NCI-H345 treated with DMSO at 0.1 percent for 48 hours (cell line): ENCODE measurements around the gene PROX2.

Experiments used
- DNase-seq: peaks from one replicate; lab custom pipeline; 2025; ENCODE audit not compliant: unreplicated experiment; lab: John Stamatoyannopoulos, UW

Gene PROX2, protein sequence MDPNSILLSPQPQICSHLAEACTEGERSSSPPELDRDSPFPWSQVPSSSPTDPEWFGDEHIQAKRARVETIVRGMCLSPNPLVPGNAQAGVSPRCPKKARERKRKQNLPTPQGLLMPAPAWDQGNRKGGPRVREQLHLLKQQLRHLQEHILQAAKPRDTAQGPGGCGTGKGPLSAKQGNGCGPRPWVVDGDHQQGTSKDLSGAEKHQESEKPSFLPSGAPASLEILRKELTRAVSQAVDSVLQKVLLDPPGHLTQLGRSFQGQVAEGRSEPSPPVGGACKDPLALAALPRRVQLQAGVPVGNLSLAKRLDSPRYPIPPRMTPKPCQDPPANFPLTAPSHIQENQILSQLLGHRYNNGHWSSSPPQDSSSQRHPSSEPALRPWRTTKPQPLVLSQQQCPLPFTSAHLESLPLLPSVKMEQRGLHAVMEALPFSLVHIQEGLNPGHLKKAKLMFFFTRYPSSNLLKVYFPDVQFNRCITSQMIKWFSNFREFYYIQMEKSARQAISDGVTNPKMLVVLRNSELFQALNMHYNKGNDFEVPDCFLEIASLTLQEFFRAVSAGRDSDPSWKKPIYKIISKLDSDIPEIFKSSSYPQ

DNA sequence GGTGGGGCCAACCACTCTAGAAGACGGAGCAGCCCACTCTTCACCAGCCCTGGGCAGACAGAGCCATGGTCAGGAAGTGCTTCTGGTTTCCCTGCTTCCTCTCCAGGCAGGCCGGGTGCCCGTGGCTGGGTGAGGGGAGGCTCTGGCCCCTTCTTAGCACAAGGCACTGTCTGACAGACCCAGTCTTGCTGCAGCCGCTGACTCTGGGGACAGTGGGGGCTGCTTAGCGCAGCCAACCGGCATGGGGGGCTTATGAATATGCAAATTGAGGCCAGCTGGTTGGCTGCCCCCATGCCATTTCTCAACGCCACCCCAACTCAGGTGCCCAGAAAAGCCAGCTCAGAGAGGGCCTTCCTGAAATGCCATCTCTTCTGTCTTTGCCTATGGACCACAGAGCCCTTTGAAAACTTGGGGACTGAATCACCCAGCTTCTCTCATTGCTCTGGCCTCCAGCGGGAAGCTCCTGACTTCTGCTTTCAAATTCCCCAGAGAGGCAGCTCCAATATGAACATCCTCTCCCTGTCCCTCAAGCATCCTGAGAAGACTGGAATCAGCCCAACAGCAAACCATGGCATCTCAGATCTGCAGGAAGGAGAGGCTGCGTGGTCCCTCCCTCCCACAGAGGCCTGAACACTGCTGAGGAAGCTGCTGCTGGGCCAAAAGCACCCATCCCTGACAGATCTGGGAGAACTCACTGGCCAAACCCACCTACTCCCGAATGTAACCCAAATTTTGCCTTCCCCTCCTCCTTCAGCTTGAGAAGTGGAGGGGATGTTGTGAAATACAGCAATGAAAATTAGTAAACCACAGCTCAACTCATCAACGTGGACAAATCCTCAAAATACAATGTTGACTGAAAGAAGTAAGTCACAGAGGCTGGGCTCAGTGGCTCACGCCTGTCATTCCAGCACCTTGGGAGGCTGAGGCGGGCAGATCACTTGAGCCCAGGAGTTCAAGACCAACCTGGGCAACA, at the start of gene PROX2:
Gene PROX2, minus strand, starts transcription at position 205 of the 973 bp plus-strand sequence. CDS start 12,311 bp downstream, outside the sequence.
- DNase-seq = no peak

DNA sequence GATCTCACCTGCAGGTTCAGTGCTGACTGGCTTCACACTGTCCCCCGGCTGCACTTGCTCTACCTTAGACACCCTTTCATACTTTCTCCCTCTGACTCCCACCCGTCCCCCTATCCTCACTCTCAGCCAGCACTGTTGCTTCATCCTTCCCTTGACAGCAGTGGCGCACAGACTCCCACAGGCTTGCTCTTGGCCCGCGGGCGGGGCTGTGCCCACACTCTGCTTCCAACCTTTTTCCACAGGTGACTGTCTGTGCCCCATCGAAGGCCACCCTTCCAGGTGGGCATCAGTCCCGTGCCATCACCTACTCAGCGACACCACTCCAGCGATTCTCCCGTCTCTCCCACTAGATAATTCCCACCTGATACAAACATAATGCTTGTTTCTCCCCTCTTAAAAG, 48.1 kb upstream of the PROX2 start:
- no peak for DNase-seq

DNA sequence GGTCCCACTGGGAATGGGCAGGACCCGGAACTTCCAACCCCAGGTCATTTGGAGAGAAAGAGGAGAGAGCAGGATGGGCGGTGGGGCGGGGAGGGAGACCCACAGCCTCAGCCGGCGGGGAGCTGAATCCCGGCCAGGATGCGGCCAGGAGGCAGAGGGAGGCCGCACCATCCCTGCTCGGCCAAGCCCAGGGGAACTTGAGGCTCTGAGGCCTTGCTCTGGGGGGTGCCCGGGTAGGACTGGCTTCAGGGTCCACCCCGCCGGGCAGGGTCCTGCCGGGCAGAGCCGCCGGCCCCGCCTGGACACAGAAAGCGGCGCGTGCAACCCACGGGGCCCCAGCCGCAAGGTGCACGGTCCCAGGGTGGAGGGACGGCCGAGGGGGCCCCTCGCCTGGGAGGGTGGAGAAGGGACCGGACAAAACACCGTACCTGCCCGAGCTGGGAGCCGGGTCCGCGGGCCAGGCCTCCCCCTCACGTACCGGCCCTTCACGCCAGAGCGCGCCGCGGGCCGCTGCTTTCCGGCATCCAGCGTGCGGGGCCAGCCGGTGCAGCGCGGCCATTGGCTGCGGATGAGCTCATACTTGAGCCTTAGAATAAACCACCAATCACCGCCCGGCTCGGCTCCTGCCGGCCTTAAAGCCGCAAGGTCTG, 46.9 kb upstream of the PROX2 start, which contains the start of gene RPS6KL1:
Gene RPS6KL1, minus strand, starts transcription at position 509 of the 650 bp plus-strand sequence. CDS start 1,719 bp downstream, outside the sequence.
- DNase-seq = peak; percentile 78

DNA sequence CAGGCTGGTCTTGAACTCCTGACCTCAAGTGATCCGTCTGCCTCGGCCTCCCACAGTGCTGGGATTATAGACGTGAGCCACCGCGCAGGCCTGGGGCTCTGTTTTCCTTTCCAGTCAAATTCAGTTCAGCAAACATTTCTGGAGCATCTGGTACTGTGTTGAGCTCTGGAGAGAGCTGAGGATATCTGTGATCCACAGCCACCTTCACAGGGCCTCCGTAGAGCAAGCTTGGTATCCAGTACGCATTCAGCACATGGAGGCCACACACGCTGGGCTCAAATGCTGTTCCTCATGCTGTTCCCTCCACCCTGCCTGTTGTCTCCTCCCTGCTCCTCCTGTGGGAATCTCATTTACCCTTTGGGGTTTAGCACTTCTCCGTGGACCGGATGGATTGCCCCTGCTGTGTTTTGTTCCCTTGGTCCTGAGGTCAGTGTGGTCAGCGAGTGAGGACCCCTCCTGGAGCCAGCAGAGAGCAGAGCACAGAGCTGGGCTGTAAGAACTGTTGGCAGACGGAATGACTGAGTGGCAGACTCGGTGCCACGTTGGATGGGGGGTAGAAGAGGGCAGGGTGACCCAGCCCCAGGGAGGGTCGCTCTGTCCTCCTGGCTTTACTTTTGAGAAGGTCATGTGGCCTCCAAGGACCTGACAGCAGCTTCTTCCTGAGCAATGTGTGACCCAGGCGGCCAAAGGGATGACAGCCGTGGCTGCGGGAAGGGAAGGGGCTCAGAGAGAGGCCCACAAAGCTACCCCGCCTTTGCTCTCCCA, 46.2 kb upstream of the PROX2 start:
- no peak for DNase-seq

DNA sequence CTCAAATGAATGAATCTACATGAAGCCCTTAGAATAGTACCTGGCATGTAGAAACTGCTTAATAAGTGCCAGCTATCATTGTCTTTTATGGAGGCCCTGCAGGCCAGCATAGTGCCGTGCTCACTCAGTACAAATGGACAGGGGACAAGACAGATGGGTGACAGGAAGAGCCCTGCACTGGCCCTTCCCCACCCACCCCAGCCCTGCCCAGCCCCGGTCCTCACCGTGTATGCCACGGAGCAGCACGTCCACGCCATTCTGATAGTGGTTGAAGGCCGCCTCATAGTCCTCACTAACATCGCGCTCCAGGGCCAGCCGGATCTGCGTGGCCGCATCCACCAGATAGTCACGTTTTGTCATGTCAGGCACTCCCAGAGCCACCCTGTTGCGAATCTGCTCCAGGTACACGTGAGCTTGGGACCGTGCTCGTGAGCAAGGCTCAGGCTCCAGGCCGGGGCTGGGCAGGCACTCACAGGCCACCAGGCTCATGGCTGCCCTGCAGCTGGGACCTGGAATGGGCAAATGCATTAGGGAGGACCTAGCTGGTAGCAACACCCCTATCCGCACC, 45.2 kb upstream of the PROX2 start:
- no peak for DNase-seq

DNA sequence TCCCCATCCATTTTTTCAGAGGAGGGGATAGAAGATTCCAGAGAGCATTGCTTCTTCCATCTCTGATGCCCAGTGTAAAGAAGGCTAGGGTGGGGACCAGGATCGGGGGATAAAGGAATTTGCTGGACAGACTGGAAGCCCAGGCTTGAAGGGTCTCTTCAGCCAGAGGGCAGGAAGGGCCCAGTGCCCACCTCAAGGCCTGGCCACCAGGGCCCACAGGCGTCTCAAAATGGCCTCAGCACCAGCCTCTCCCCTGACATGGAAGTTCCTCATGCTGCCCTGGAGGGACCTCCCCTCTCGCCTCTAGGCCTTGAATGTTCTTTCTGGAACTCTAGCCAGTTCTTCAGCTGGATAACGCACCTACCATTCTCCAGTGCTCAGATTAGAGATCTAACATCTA, 44.3 kb upstream of the PROX2 start:
- DNase-seq = no peak

DNA sequence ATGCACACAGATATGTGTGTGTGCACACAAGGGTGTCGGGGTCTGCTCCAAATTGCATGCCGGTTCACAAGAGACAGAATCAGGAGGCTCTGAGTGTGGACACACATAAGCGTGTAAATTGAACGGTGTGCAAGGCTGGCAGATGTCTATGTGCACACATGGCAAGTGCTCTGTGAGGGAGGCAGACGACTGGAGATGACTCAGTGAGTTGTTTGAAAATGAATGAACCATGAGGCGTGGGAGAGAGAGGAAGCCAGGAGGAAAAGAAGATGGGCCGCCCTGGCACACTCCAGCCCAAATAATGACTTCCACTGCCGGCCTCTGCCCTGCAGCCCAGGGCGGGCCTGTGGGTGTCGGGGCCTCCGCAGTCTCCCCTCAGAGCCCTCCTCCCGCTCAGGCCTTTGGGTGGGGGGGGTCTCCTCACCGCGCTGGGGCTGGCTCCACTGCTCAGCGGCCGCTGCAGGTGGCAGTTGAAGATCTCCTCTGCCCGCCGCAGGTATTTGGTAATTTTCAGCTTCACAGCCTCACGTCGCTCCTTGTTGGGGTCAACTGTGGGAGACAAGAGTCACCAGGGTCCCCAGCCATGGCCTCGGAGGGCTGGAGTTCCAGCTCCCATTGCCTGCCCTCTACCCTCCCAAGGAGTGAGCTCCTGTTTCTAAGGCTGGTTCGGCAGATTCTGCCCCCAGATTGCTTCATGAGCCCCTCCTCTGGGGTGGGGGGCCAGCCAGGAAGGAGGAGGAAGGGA, 43.6 kb upstream of the PROX2 start:
- no peak for DNase-seq

DNA sequence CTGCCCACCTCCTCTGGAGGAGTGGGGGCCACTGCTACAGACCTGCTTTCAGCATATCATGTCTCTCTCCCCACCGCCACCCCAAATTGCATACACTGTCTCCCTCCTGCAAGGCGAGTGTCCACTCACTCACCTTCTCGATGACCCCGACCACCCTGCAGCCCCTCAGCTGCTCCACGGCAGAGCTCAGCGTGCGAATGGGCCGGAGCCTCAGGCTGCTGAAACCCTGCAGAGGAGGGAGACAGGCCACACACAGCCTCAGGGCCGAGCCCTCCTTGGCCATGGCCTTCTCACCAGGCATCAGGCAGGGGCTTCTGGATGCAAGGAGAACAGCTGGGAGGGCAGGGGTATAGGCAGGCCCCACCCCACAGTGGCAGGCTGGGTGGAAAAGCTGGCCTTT, 42.4 kb upstream of the PROX2 start:
- no peak for DNase-seq

DNA sequence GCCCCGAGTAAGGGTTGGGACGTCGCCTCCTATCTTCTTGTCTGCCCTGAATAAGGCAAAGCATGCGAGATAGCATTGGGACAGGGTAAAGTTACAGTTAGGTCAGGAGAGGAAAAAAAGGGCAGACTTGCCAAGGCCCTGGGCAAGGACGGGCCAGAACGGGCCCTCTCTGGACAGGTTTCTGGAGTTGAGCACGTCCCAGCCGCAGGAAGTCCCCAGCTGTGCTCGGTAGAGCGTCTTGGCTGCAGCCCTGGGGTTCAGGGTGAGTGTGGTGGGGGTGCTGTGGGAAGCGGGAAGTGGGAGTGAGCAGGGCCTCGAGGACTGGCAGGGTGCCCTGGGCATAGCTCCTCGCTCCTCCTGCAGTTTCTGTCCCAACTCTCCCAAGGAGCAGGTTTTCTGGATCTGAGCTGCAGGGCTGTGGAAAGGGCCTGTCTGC, 41.7 kb upstream of the PROX2 start:
- DNase-seq = no peak

DNA sequence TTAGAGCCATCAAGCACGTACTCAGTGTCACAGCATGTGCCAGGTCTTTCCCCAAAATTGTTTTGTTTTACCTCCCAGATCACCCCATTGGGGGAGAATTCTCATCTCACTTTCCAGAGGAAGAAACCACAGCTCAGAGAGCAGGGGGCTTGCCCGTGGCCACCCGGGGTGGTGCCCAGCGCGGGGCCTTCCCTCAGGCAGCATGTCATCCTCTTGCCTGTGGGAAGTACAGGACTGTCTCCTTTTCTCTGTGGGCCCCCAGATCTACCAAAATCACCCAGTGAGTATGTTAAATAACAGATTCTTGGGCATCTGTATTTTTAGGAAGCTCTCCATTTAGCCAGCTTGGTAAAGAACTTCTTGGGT, 41.2 kb upstream of the PROX2 start:
- no peak for DNase-seq

DNA sequence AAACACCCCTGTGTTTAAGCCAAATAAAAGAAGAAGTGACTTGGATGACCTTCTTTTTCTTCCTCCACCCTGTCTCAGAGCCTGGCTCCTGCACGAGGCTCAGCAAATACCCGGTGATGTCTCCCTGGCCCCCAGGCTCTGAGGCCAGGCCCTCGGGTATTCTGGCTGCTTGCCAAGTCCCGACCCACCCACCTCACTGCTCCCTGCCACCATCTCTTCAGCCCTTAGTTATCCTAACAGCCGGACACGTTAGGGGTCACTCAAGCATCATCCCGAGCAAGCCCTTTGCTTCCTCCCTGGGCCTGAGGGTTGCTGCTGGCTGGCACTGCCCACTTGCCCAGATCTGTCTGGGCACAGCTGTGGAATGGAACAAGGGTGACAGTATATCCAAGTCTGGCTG, 39.9 kb upstream of the PROX2 start:
- no peak for DNase-seq

DNA sequence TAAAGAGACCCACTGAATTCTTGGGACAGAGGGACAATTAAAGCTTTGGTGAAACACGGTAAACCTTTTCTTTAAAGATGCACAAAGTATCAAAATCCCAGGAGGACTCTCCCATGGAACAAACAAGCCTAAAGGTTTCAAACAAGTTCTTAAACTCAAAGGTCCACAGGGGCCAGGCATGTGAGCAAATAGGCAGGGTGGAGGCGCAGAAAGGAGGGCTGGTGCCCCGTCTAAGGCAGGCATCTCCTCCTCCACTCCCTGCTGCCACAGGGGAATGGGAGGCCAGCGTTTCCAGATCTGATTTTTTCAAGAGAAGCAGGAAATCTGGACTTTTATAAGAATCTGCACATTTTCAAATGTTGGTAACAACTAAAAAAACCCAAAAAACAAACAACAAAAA, 39.5 kb upstream of the PROX2 start:
- DNase-seq = no peak

DNA sequence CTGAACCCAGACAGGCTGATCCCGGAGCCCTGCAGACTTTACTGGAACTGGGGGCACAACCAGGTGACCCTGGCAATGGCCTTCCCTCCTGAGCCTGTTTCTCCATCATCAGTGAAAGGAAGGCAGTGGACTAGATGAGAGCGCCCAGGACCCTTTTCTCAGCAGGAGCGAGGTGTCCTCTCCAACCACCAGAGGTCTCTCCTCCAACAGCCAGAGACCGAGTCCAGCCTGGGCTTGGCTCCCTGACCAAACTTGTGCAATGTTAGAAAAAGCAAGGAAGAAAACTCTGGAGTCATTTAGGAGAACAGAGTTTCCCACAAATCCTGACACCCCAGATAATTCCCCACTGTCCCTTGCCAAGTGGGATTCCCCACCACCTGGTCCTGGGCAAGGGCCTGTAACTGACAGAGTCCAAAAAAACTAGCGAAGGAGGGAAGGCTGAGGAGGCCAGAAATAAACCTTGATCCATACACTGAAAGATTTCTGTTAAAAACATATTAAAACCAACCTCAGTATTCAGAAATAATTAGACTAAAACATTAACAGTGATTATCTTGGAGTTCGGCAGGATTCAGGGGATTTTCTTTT, 38.1 kb upstream of the PROX2 start:
- DNase-seq = no peak

DNA sequence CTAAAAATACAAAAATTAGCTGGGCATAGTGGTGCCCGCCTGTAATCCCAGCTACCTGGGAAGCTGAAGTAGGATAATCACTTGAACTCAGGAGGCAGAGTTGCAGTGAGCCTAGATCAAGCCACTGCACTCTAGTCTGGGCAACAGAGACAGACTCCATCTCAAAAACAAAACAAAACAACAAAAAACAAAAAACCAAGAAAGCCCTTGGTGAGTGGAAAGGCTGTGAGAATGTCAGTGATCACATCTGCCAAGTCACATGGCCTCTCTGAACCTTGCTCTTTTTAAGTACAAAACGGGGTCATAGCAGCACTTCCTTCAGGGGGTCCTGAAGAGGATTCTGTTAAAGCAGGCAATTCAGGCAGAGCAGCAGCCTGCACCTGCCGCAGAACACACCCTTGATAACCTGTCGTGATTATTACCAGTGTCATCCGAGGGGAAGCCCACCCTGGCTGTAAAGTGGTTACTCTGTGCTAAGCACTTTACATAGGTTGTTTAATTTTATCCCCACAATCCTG, 37.5 kb upstream of the PROX2 start:
- no peak for DNase-seq

DNA sequence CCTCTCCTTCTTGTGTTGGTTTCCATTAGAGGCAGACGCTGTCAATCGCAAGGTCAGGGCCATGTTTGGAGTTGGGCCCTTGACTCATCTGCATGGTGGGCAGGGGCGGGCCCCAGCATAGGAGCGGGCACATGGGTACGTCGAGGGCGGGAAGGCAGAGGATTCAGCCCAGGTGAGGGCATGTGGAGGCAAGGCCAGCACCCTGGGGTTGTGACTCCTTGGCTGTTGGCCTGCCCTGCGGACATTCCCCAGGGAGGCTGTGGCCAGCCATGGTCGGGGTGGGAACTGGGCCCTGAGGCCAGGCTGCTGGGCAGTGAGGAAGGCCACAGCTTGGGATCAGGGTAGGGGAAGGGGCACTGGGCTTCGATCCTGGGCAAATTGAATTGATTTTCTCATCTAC, 36.9 kb upstream of the PROX2 start:
- DNase-seq = no peak

DNA sequence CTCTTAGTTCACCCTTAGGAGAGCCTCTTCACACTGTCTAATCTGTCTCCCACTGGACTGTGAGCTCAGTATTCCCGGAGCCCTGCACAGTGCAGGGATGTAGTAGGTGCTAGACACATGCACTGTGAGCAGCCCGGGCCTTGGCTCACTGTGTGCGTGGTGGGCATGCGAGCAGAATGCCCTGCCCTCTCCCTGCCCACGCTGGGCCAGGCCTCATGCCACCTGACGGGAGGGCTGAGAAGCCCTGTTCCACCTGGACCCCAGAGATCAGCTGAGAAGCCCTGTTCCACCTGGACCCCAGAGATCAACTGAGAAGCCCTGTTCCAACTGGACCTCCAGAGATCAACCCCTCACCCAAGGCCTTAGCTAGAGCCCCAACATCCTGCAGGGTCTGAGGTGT, 36.2 kb upstream of the PROX2 start:
- DNase-seq = no peak

DNA sequence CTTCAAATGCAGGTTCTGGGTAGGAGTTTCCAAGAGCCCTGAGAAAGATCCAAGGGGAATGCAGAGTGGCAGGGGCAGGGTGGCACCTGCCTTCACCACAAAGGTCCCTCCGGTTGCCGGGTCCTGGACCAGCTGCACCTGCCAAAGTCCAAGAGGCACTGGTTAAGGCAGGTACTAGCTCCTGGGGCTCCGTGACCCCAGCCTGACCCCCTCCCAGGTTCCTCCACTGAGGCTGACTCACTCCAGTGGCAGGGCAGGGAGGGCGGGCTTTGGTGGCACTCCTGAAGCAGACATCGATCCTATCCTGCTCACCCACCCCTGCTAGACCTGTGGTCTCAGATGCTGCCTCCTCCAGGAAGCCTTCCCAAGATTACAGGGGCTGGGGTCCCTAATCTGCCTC, 35.8 kb upstream of the PROX2 start:
- DNase-seq = no peak

DNA sequence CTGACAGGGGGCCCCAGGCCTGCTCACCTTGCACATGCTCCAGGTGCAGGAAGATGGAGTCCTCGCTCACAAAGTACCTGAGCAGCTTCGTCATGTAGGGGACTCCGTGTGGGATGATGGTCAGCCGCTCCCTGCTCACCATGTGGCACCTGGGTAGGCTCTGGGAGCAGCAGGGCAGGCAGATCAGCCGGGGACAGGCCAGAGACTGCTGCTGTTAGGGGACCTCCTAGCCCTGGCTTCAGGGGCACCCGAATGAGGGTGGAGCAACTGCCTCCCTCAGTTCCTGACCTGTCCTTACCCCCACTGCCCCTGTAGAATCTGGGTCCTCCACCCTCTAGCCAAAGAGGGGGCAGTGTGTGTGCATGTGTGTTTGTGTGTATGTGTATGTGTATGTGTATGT, 35.3 kb upstream of the PROX2 start:
- DNase-seq = no peak

DNA sequence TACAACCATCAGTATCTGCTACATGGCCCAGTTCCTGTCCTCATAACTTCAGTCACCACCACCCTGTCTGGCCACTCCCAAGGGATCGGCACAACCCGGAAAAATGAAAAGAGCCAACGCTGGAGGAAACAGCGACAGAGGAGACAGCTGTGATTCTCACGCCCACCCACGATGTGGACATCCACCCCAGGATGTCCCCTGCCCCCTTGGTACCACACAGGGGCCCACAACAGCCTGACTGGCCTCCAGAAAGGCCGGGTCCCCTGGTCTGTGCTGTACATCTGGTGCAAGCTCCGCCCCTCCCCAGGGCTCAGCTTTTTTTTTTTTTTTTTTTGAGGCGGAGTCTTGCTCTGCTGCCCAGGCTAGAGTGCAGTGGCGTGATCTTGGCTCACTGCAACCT, 34.6 kb upstream of the PROX2 start:
- no peak for DNase-seq
